NCI-H345 (cell line): ENCODE results near the gene MBNL2.

Experiments used
- DNase-seq: peaks from one replicate; lab custom pipeline; 2025; lab: John Stamatoyannopoulos, UW

Gene MBNL2

DNA sequence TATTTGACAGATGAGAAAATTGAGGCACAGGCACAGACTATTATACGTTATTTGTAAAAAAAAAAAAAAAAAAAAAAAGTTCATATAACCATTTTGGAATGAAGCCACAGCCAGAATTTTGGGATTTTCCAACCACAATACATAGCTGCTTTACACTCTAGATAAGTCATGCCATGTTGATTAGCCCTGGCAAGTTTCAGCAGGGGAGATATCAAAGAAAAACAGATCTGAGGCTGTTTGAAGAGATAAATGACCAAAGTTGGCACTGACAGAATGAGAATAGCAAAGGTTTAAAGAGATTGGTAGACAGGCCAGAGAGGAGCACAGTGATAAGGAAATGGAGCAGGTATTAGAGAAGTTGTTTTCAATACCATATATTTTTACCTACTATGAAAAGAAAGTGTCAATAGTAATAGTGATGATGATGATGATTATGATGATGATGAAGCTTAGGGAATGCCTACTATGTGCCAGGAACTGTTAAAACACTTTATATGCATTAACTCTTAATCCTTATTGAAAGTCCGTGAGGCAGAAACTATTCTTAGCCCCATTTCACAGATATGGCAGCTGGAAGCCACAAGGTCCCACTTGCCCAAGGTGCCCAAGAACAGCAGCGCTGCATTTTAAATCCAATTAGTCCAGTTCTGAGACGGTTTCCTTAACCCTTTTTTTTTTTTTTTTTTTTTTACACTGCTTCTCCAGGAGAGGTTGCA is 105.5 kb downstream of the MBNL2 start:
- no peak for DNase-seq

DNA sequence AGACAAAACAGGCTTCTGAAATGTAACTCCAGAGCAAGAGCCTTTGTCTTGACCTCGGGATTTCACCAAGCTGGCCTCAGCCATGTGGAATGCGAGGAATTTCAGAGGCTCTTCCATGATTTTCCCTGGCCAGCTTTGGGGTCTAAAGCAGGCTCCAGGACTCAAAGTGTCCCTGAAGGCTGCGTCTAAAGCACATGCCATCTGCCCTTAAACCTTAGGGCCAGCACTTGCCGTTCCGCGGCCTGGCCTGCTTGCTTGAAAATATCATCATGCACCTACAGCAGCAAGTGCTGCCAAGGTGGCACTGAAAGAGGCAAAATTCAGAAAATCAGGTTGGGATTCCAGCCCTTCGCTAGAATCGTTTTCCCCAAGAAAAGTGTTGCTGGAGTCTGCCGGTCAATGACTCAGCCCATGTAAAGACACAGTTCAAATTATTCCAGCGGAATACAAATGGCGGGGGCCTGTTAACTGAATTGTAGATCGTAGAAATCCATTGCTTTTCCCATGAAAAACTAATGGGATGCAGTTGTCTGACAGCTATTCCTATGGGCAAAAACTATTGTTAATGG is 106.2 kb downstream of the MBNL2 start:
- DNase-seq, result no peak

DNA sequence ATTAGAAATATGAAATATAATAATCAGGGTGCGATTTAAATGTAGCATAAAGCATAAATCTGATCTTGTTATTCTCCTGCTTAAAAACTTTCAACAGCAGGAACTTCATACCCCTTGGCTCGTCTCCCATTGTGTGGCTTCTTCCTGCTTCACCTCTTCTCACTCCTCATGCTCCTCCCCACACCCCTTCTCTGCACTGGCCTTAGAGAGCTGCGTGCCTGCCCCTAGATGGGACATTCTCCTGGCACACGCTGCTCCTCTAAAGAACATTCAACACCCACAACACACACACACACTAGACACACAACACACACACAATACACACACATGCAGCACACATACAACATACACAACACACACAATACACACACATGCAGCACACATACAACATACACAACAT is 107.2 kb downstream of the MBNL2 start:
- DNase-seq, result no peak

DNA sequence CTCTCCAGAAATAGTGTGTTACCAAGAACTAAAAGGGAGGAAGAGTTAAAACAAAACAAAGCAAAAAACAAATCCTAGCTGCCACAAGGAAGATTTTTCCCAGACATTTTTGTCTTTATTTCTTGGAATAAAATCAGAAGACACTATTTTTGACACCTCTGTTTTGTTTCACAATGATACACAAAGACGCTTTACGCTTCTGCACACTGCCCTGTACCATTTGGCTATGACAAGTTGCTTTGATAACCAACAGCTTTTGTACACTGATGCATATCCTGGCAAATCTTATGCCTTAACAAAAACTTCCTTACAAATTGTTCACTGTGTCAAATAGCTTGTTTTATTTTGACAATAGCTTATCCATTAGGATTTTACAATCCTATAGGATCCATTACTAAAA is 108.3 kb downstream of the MBNL2 start:
- DNase-seq, result no peak

DNA sequence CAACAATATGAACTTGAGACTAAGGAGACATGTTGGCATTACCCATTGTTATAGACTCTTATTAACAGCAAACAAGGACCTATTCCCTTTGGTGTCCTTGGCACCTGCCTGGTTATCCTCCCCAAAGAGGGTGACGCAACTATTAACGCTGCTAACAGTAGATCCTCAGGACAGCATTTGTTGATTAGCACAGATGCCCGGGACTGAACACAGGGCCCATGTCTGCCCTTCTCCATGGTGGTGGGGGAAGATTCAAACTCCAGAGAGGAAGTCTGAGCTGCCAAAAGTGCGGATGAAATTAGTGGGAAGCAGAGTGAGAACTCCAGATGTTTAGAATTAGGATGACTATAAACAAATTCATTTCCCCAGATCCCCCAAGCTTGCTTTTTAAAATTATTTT is 110.6 kb downstream of the MBNL2 start:
- no peak for DNase-seq

DNA sequence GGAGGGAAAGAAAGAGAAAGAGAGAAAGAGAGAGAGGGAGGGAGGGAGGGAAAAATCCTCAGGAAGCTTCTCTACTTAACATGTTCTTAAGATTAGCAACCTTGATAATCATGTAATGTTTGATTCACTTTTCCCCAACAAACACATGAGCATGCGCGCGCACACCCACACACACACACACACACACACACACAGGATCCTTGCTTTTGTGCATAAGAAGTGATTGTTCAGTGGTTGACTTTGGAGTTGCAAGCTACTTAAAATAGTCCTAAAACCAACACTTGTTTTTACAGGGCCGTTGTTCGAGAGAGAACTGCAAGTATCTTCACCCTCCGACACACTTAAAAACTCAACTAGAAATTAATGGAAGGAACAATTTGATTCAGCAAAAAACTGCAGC is 111.8 kb downstream of the MBNL2 start:
- DNase-seq, result no peak

DNA sequence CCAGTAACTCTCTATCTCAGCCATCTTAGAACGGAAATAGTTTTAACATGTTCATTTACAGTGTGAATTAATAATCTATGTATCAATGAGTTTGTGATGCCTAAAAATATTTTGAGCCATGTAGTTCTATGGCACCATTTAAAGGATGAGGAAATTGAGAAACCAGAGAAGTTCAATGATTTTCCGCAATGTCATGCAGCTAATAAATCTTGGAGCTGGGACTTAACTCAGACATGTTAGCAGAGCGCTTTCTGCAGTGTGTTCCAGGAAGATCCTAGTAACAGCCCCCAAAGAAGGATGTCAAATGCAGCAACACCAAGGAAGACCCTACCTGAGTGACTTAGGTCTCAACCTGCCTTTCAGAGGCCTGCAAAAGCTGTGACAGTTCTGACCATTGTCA is 112.6 kb downstream of the MBNL2 start:
- DNase-seq, result no peak

DNA sequence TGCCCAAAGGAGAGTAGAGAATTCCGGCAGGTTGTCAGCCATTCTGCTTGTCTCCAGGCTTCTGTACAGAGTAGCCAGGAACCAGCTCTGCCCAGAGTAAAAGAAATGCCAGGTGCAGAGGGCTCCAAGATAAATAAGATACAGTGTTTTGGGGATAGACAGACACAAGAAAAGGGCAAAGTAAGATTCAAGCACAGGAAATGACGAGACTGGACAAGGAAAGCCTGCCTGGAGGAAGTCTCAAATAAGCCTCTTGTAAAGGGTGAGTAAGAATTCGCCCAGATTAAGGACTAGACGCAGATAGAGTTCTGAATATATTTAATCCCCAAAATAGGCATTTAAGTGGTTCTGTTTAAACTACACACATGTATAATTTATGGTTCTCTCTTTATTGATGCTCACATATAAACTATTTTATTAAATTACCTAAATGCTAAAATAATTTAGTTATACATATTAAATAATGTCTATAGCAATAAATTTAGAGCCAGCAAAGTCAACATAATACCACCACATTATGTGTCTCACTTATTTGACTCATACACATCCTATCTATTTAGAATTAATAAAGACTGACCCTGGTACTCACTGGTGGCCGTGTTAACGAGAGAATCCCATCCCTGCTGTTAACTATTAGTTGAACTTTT is 113.5 kb downstream of the MBNL2 start:
- DNase-seq, result no peak

DNA sequence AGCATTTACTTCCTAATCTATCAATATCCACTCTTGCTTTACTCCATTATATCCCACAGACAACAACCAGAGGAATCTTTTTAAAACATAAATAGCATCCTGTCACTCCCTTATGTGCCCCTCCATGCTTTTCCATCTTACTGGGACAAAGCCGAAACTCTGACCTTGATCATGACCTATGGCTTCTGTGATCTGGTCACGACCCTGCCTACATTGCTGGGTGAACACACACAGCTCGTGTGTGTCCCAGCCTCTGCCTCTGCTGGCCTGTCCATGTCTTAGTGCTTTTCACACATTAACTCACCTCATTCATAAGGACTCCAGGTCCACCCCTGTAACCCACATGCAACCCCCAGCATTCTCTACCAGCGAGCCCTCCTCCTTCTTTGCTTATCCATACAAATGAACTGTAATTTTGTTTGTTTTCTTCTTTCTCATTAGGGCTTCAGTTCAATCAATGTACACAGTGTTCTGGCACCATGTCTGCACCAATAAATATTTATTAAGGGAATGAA is 115.9 kb downstream of the MBNL2 start:
- DNase-seq, result no peak

DNA sequence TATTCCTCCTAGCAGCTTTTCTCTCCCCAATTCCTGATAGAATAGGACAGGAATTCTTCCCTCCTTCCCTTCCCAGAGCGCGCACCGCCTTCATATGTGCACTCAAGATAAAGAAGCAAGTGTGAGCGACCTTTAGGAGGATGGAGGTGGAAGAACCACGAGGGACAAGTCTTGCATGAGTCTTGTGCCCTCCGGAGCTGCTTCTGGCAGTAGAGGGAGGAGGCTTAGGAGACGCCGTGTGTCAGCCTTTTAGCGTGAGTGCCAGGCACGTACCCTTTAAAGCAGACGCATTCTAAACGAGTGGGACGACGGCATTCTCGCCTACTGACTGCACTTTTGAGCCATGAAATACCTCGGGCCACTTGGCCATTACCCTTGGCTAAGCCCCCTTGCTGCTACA is 116.4 kb downstream of the MBNL2 start:
- no peak for DNase-seq

DNA sequence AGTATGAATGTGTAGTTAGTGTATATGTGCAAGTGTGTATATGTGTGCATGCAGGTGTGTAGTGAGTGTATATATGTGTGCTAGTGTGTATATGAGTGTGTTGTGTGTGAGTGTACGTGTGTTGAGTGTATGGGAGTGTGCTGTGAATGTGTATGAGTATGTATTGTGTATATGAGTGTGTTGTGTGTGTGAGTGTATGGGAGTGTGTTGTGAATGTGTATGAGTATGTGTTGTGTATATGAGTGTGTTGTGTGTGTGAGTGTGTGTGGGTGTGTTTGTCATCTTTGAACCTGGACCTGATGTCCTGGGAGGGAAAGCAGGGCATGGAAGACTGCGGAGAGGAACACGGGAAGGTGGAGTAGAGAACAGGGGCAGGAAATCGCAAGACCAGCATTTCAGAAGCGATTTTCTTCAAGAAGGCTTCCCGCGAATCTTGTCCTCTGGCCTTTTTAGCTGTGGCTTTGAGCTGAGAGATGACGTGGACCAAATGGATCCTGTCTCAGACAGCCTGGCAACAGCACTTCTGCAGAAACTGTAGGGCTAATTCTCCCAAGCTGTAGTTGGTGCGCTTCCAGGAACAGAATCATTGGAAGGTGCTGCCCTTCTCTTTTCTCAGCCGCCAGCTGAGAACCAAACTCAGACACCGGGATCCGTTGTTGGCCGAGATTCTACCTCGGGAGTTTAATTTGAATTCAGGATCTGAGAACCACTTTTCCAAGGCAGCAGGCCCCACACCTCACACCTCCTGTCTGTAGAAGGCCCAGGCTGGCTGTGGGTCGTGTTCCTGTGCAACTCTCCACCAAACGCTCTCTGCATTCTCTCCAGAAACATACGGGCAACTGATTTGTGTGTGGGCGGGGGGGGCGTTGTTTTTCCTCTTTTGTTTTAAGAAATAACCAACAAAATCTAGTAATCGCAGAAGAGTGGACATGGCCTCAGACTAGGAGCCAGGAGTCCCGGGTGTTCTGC is 117.2 kb downstream of the MBNL2 start:
- DNase-seq, result no peak

DNA sequence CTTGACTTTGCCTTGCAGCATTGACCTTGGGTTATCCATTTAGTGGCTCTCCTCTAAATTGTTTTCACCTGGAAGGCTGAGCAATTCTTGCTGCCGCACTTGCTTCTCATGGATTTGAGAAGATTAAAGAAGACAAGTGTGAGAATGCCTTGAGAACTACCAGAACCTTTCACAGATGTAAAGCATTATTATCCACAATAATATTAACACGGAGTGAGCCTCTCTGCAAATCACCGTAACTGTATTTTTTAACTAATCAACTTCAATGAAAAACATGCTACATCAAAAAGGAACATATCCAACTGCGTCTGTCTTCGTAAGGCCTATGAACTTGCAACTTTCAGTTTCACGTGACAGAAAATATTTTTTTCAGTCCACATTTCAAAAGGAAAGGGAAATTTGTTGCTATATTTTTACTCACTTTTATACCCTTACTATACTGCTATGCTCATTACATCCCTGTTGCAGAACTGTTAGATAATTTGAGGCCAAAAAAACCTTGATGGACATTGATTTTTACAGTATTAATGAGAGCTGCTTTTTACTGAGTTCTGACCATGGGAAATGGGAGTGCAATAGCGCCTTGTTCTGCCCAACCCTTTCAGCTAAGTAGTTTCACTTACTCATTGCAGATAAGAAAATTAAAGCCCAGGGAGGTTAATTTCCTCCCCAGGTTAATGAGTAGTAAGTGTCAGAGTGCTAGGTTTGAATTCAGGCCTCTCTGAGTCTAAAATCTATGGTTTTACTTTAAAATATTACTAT is 118.0 kb downstream of the MBNL2 start:
- DNase-seq, result no peak

DNA sequence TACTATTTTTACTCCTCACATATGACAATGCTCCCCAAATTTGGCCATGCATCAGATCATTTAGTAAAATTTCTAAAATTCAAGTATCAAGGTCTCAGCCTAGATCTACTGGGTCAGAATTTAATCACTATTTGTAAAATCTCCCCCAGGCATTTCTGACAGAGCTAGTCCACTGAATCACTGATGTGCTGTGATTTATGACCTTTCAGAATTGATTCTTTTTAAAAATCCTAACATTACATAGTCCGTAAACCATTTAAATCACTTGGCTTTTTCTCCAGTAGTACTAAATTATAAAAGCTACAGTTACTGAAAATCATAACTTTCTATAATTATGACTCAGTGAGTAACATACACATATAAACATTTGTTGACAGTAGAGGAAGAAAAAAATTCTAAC is 119.0 kb downstream of the MBNL2 start:
- no peak for DNase-seq

DNA sequence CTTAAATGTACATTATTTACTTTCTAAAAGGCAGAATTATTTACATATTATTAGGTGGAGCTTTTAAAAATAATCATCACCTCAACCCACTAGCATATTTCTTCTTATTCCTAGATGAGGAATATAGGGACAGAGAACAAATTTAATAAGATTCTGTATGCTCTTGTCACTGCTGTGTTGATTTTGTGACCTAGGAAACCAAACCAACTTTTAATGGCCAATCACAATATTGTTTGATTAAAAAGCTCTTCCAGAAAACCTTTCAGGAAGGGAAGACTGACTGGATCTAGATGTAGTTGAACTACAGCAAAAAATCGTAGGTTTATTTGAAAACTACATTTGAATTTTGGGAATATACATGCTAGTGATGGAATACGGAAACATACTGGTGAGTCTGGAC is 120.0 kb downstream of the MBNL2 start:
- DNase-seq, result no peak

DNA sequence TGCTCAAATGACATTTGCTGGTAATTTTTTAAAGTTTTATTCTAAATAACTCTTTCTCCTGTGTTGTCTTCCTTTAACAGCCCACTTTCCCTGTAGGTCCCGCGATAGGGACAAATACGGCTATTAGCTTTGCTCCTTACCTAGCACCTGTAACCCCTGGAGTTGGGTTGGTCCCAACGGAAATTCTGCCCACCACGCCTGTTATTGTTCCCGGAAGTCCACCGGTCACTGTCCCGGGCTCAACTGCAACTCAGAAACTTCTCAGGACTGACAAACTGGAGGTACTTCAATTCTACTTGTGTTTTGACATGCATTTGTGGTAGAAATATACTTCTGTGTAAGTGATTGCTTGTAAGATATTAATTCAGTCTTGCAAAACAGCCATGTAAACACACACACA is 120.8 kb downstream of the MBNL2 start:
- no peak for DNase-seq

DNA sequence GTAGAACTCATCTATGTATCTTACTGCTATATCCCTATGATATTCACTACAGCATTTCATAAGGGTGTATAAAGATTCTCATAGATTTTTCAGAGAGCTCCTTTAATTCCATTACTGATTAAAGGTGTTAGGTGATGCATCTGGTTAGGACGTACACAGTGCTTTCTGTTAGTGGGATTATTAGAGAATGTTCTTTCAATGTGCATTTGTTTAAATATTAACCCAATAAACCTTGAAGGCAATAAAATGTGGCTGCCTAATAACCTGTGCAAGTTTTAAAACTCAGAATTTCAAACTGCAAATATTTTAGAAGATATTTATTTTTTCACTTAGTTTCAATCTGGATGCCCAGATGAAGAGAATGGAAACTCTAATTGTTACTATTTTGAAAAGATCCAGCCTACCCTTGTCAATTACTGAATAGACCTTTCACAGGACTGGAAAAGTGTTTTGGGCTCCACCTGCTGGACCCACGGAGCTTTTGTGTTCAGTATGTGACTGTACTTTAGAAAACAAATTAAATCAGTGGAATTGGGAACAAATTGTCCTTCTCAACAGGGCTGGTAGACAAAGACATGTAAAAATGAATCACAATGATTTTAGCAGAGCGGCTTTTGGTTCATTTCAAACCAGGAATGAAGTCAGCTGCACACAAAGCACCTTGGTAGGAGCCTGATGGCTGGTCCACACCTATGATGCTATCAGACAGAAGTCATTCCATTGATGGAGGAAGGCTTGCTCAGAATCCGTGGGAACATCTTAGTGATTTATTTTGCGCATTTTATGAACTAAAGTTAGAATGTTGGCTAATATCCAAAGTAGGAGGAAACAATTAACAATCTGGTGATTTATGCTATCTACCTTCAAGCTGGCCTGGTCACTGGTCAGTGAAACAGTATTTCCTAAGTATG is 122.4 kb downstream of the MBNL2 start:
- peak; percentile 44 for DNase-seq

DNA sequence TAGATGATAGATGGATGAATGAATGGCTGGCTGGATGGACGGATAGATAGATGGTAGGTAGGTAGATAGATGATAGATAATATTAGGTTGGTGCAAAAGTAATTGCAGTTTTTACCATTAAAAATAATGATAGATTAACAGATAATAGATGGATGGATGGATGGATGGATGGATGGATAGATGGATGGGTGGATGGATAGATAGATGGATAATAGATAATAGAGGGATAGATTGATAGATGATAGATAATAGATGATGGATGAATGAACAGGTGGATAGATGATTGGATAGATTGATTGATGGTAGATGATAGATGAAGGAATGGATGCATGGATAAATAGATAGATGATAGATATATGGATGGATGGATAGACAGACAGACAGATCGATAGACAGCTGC is 124.0 kb downstream of the MBNL2 start:
- no peak for DNase-seq

DNA sequence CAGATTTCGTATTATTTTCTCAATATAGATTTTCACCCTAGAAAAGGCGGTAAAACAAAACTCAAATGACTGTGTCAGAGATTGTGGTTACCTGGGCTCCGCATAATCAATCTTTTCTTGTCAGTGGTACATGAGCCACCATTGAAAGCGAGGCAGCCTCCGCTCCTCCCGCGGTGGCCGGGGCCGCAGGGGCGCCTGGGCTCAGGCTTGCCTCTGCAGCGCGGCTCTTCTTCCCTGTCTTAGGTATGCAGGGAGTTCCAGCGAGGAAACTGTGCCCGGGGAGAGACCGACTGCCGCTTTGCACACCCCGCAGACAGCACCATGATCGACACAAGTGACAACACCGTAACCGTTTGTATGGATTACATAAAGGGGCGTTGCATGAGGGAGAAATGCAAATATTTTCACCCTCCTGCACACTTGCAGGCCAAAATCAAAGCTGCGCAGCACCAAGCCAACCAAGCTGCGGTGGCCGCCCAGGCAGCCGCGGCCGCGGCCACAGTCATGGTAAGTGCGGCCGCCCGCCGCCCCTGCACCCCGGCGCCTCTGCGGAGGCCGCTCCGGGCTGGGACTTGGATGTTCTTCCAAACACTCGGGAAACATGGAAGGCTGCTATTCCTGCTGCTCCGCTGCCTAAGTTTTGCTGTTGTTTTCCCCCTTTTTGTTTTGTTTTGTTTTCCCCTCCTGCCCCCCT is 124.6 kb downstream of the MBNL2 start:
- no peak for DNase-seq

DNA sequence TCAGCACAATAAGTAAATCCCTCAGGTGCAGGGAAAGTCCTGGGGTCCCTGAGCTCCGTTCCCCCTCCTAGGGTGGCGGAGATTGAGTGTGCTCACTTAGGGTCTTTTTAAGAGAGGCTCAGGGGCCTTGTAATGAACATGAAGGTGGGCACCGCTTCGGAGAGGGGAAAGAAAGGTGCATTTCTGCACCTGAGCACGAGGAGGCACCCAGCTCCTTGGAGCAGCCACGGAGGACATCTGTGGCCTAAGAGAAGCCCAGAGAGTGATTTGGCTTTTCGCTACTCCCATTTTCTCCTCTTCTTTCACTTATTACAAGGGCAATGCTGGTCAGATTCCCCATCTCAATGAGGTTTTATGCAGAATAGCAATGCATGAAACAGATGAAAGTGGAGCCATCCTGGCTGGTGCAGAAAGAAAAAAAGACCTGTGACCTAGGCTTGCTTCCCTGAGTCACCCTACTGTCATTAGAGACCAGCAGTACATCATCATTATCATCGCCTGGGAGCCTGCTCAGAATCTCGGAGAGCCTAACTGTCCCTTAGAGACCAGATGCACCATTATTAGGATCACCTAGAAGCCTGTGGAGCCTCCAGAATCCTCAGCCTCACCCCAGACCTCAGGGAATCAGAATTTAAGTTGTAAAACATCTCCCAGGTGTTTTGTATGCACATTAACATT is 125.3 kb downstream of the MBNL2 start:
- no peak for DNase-seq
